Coronary artery (tissue), 2 donors: ENCODE results near the gene SLC9A4.

Source experiments
- DNase-seq: peaks from one replicate; pipeline ENCODE4 v3.0.0-alpha.2; 2017; ENCODE audit warnings: low spot score
- H3K27ac ChIP-seq, 2 donors: fragments of 200-600 bp; sonication (generic); one replicate each; pipeline ENCODE4 v1.5.1; 2016 to 2019
- H3K4me3 ChIP-seq: fragments of 200-600 bp; sonication (generic); 2 replicates; pipeline ENCODE4 v1.5.1; 2016; ENCODE audit warnings: mild to moderate bottlenecking, moderate library complexity
- CTCF ChIP-seq: fragments of 200-600 bp; sonication (generic); IDR thresholded peaks from one replicate; pipeline ENCODE4 v1.5.1; 2019; ENCODE audit warnings: antibody characterized with exemption

Gene SLC9A4

GRCh38 chr2:102433973-102434654 lies 38.9 kb upstream of the SLC9A4 start:
- DNase-seq: no peak
- Histone ChIP-seq H3K4me3 (no peak overlapping the region), H3K27ac (no peak overlapping the region)
- no peak for TF ChIP-seq CTCF

- no peak overlapping the region for H3K4me3 ChIP-seq
- no peak for TF ChIP-seq CTCF
- DNase-seq: no peak
- H3K27ac ChIP-seq: no peak overlapping the region
Observed at GRCh38 chr2:102434655-102435381, 38.2 kb upstream of the SLC9A4 start.

- DNase-seq: no peak
- Histone ChIP-seq H3K4me3 (no peak overlapping the region), H3K27ac (no peak overlapping the region)
- TF ChIP-seq CTCF: no peak
Observed at GRCh38 chr2:102435741-102436140, 37.3 kb upstream of the SLC9A4 start.

GRCh38 chr2:102436323-102436722 lies 36.7 kb upstream of the SLC9A4 start:
- no peak for TF ChIP-seq CTCF

GRCh38 chr2:102437122-102437521 lies 35.9 kb upstream of the SLC9A4 start:
- no peak overlapping the region for H3K27ac ChIP-seq
- DNase-seq: no peak
- no peak for TF ChIP-seq CTCF

More at GRCh38 chr2:102436323-102436722, 36.7 kb upstream of the SLC9A4 start:
- no peak for DNase-seq
- H3K27ac ChIP-seq: no peak overlapping the region
- H3K4me3 ChIP-seq: no peak overlapping the region

GRCh38 chr2:102438111-102438510 lies 34.9 kb upstream of the SLC9A4 start:
- Histone ChIP-seq H3K4me3 (no peak overlapping the region), H3K27ac (no peak overlapping the region)
- no peak for DNase-seq
- no peak for TF ChIP-seq CTCF

More at GRCh38 chr2:102437122-102437521, 35.9 kb upstream of the SLC9A4 start:
- no peak overlapping the region for H3K4me3 ChIP-seq

- DNase-seq: no peak
- no peak overlapping the region for H3K4me3 ChIP-seq
- no peak overlapping the region for H3K27ac ChIP-seq
- no peak for TF ChIP-seq CTCF
Observed at GRCh38 chr2:102438578-102438977, 34.4 kb upstream of the SLC9A4 start.
